Heart left ventricle (tissue), 16 donors: ENCODE measurements around the gene LCA5L. TPM values are rescaled to one million over a fixed set of nuclear protein-coding genes. Genes with fewer than 3 reads are reported as not detected.

Experiments
- ATAC-seq, 4 donors: fragments of 200-7000 bp; cut with Tn5 transposase; one replicate each; pipeline ENCODE4 v1.9.1; 2020 to 2022; ENCODE audit warnings: moderate library complexity in 4 of 4, mild to moderate bottlenecking in 3 of 4, moderate number of reproducible peaks in 1 of 4
- DNase-seq, 5 donors: peaks; one replicate each; pipeline ENCODE4 v3.0.0-alpha.2; 2020
- H3K27ac ChIP-seq, 12 donors: fragments of 200-600 bp; sonication (generic) in 4 of 12; one replicate each; pipeline versions ENCODE4 v1.5.0 to v1.8.0; 2016 to 2022; ENCODE audit warnings: mild to moderate bottlenecking in 2 of 12
- H3K27me3 ChIP-seq, 9 donors: fragments of 200-600 bp; sonication (generic) in 2 of 9; one replicate each; pipeline versions ENCODE4 v1.5.1 to v1.8.0; 2016 to 2022; ENCODE audit warnings: mild to moderate bottlenecking in 3 of 9
- H3K36me3 ChIP-seq, 9 donors: fragments of 200-600 bp; sonication (generic) in 2 of 9; one replicate each; pipeline versions ENCODE4 v1.5.0 to v1.8.0; 2018 to 2022; ENCODE audit warnings: mild to moderate bottlenecking in 2 of 9
- H3K4me1 ChIP-seq, 12 donors: fragments of 200-600 bp; sonication (generic) in 4 of 12; one replicate each; pipeline versions ENCODE4 v1.5.0 to v1.8.0; 2016 to 2022; ENCODE audit warnings: mild to moderate bottlenecking in 3 of 12
- H3K4me3 ChIP-seq, 12 donors: fragments of 200-600 bp; sonication (generic) in 4 of 12; one replicate each; pipeline versions ENCODE4 v1.5.0 to v1.8.0; 2017 to 2022; ENCODE audit warnings: mild to moderate bottlenecking in 9 of 12, moderate library complexity in 4 of 12
- H3K9me3 ChIP-seq, 12 donors: fragments of 200-600 bp; sonication (generic) in 4 of 12; one replicate each; pipeline versions ENCODE4 v1.5.0 to v1.8.0; 2016 to 2022; ENCODE audit warnings: mild to moderate bottlenecking in 1 of 12
- POLR2A ChIP-seq, 2 donors: fragments of 450-650 bp; IDR thresholded peaks; one replicate each; pipeline ENCODE4 v1.6.1; 2017; ENCODE audit warnings: antibody characterized with exemption in 2 of 2, mild to moderate bottlenecking in 2 of 2, moderate library complexity in 2 of 2
- WGBS, 4 donors: extraction: QIAGEN DNeasy Blood & Tissue Kit in 2 of 4; methylation state at CpG; one replicate each; pipeline versions ENCODE4 v1.1.5 to v1.1.7; 2013 to 2018; 5-methylcytosine and 5-hydroxymethylcytosine counted together
- intact Hi-C, 10 donors: fragments of 100-400 bp; cut with DNase I; formaldehyde crosslinking; loops; one replicate each; pipeline versions ENCODE4 v1.11.1 to v1.14.2; 2022
- polyA plus RNA-seq, 2 donors: library from polyadenylated mRNA; stranded (reverse); fragments of 200-250 nt; gene quantifications; one replicate each; pipeline ENCODE4 v1.2.3, GENCODE V29; 2013
- total RNA-seq, 9 donors: library from RNA; depleted of rRNA in 2 of 9; stranded (reverse); fragments of >200 nt in 2 of 9; fragmentation: NEBNext Ultra II Directional in 3 of 9; extraction: Animal tissue kit (Norgen Biotek cat#: 25700) in 3 of 9; gene quantifications; one replicate each; pipeline versions ENCODE4 v1.1.0 to v1.2.4, GENCODE V29; 2016 to 2023
- TF ChIP-seq, protein P1 (sequence below), 12 donors: fragments of 200-600 bp; sonication (generic) in 4 of 12; IDR thresholded peaks; one replicate each; pipeline versions ENCODE4 v1.5.0 to v1.8.0; 2018 to 2022; ENCODE audit warnings: antibody characterized with exemption in 12 of 12, mild to moderate bottlenecking in 5 of 12
- donor health status: ischemic (EF 13 %, LVEDD 7.1; RV severe dilation, severe dysfunction).
- donor health status: healthy with polysubstance abuse.
- donor health status: DM: no; HTN: yes; CAD: no.
- donor health status: DM: no; HTN: no; CAD: no.
- donor health status: ischemic (EF 25% LVEDD 6.9; RV normal size, moderate dysfunction).
- donor health status: ischemic (EF 25% LVEDD 5.7; RV mildly dilated, moderate dysfunction).
- donor health status: healthy.
- donor health status: DM: yes; HTN: yes; CAD: no.
- donor health status: ischemic (EF 35%, LVEDD 5.7; RV mildly dilated, moderate dysfunction).
- donor health status: nonischemic (EF 11% LVEDD 7.7; RV severe dilation, severe dysfunction).
- donor health status: DM: yes; HTN: yes; CAD: no.
- donor health status: PGD.
- donor health status: ischemic (EF 29% LVEDD 5.4; RV normal size, mild dysfunction).
- donor health status: nonischemic (EF 23%, LVEDD 6.1; RV moderate dilation, normal function).

LCA5L gene
- total and polyA plus RNA-seq, 11 donors: 0.65 to 1.5 (median 1.0) TPM; not detected in 2

DNA sequence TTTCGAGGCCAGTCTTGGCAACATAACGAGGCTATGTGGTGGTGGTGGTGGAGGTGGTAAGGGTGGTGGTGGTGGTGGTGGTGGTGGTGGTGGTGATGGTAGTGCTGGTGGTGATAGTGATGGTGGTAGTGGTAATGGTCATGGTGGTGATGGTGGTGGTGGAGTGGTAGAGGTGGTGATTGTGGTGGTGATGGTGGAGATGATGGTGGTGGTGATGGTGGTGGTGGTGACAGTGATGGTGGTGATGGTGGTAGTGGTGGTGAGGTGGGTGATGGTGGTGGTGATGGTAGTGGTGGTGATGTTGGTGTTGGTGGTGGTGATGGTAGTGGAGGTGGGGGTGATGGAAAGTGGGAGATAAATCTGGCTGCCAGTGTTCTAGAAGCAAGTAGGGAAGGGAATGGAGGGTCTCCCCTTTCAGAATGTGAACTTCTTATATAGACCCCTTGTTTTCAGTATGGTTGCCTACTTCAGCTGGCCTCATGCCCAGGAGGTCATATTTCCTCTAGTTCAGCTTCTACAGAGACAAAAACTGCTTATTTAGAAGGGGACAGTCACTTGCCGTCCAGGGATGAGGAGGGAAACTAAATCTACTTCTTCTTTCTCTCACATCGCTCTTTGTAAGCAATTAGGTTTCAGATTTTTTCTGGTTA lies 33.7 kb upstream of the LCA5L start:
- Histone ChIP-seq H3K27me3 (no peaks in the 10 kb centered on the region), H3K4me3 (no peak overlapping the region), H3K4me1 (peaks cover 0 to 12% (median 0%) of the 10 kb centered on the region in 12 donors), H3K9me3 (no peaks in the 10 kb centered on the region), H3K27ac (no peak overlapping the region), H3K36me3 (peaks cover 0 to 18% (median 0%) of the 10 kb centered on the region in 9 donors)
- DNase-seq: no peak
- TF ChIP-seq POLR2A (IDR thresholded peaks at IDR 0.05): no peak
- TF ChIP-seq, protein P1, sequence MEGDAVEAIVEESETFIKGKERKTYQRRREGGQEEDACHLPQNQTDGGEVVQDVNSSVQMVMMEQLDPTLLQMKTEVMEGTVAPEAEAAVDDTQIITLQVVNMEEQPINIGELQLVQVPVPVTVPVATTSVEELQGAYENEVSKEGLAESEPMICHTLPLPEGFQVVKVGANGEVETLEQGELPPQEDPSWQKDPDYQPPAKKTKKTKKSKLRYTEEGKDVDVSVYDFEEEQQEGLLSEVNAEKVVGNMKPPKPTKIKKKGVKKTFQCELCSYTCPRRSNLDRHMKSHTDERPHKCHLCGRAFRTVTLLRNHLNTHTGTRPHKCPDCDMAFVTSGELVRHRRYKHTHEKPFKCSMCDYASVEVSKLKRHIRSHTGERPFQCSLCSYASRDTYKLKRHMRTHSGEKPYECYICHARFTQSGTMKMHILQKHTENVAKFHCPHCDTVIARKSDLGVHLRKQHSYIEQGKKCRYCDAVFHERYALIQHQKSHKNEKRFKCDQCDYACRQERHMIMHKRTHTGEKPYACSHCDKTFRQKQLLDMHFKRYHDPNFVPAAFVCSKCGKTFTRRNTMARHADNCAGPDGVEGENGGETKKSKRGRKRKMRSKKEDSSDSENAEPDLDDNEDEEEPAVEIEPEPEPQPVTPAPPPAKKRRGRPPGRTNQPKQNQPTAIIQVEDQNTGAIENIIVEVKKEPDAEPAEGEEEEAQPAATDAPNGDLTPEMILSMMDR (IDR thresholded peaks at IDR 0.05): no peak
- ATAC-seq: no peak
- 75 to 85% (median 78%) methylated on average over 4 of the region's 4 CpGs for WGBS, 4 donors
- intact Hi-C loops: no loop called here

DNA sequence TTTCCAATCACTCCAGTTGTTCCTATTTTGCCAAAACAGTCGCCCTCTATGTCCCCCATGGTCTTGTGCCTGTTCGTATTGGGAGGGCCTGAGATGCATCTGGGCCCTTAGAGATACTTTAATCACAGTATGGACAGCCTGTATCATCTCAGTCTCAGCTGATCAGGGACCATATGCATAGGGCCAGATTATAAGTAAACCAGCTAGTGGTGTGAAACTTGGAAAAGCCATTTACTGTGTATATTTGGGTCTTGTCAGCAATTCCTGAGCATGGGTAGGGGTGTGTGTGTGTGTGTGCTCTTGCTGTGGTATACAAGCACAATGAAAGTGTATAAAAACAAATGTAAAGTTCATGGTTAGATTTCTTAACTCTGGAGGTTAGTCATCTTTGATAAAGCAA lies 29.0 kb upstream of the LCA5L start:
- no peak overlapping the region for H3K4me3 ChIP-seq
- no peaks in the 10 kb centered on the region for H3K27me3 ChIP-seq
- WGBS, 4 donors: 67 to 93% (median 84%) methylated on average over 2 of the region's 2 CpGs
- no peaks in the 10 kb centered on the region for H3K4me1 ChIP-seq
- TF ChIP-seq, protein P1 (IDR thresholded peaks at IDR 0.05): no peak
- TF ChIP-seq POLR2A (IDR thresholded peaks at IDR 0.05): no peak
- no peak for ATAC-seq
- DNase-seq: no peak
- intact Hi-C loops: no loop called here
- no peaks in the 10 kb centered on the region for H3K9me3 ChIP-seq
- H3K27ac ChIP-seq: no peak overlapping the region
- peaks cover 0 to 18% (median 0%) of the 10 kb centered on the region in 9 donors for H3K36me3 ChIP-seq

DNA sequence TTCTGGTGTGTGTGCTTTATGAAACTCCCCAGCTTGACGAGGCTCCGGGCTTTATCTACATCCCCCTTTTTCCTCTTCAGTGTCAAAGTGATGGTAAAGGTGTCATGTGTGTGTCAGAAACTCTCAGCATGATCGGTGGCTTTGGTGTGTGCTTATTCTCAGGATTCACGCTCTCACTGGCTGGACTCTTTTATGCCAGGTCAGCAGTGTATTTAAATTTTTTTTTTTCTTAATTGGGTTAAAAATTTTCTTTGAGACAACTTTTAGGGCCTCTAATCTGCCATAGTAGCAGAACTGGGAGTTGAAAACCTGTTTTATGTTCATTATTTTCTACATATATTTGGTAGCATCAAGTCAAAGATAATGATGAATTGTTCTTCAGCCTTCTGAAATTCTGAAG lies 27.2 kb upstream of the LCA5L start:
- Histone ChIP-seq H3K36me3 (peaks cover 0 to 18% (median 0%) of the 10 kb centered on the region in 9 donors), H3K9me3 (no peaks in the 10 kb centered on the region), H3K4me1 (no peaks in the 10 kb centered on the region), H3K27me3 (no peaks in the 10 kb centered on the region), H3K27ac (no peak overlapping the region), H3K4me3 (no peak overlapping the region)
- DNase-seq (no peak), ATAC-seq (no peak)
- intact Hi-C loops: no loop called here
- 57 to 73% (median 58%) methylated on average over 4 of the region's 4 CpGs for WGBS, 4 donors
- TF ChIP-seq, protein P1 (IDR thresholded peaks at IDR 0.05): no peak
- no peak for TF ChIP-seq POLR2A (IDR thresholded peaks at IDR 0.05)

DNA sequence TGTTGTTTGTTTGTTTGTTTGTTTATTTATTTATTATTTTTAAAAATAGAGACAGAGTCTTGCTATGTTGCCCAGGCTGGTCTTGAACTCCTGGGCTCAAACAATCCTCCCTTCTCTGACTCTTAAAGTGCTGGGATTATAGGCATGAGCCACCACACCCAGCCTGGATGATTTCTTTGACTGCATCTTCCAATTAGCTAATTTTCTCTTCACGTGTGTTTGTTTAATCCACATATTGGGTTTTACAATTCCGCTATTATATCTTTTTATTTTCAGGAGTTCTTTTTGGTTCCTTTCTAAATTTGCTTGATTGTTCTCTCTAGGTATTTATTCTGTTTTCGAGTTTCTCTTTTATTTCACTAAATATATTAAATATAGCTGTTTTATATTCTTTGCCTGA lies 26.0 kb upstream of the LCA5L start:
- Histone ChIP-seq H3K27me3 (no peaks in the 10 kb centered on the region), H3K4me3 (no peak overlapping the region), H3K27ac (no peak overlapping the region), H3K4me1 (no peaks in the 10 kb centered on the region), H3K9me3 (no peaks in the 10 kb centered on the region), H3K36me3 (peaks cover 0 to 16% (median 0%) of the 10 kb centered on the region in 9 donors)
- WGBS, 4 donors: 95 to 97% (median 96%) methylated on average over 3 of the region's 3 CpGs
- no peak for TF ChIP-seq POLR2A (IDR thresholded peaks at IDR 0.05)
- TF ChIP-seq, protein P1 (IDR thresholded peaks at IDR 0.05): no peak
- DNase-seq: no peak
- intact Hi-C loops: no loop called here
- no peak for ATAC-seq
